Panc1 (cell line): ENCODE data around the gene NPSR1. TPM values are rescaled to one million over a fixed set of nuclear protein-coding genes. Genes with fewer than 3 reads are reported as not detected.

ENCODE experiments used
- ATAC-seq: fragments of 200-7000 bp; cut with Tn5 transposase; 2 replicates; pipeline ENCODE4 v1.9.1; 2020; ENCODE audit warnings: mild to moderate bottlenecking, moderate library complexity
- BruUV-seq: library from RNA; stranded (reverse); fragments of 400-500 nt; replicated peaks from 2 replicates; lab custom pipeline; 2021; lab: Mats Ljungman, UMichigan
- CTCF ChIA-PET: fragments of 300-600 bp; sonication (Branson Sonifier 250); formaldehyde crosslinking; loops from one replicate; lab custom pipeline; 2022; ENCODE audit warnings: antibody characterized with exemption; lab: Charles Lee
- POLR2A ChIA-PET: fragments of 300-600 bp; sonication (Branson Sonifier 250); formaldehyde crosslinking; loops from one replicate; lab custom pipeline; 2022; ENCODE audit warnings: antibody characterized with exemption; lab: Charles Lee
- DNase-seq: peaks from one replicate; pipeline ENCODE4 v3.0.0-alpha.2; 2010; ENCODE audit warnings: low read depth, low spot score
- H3K27ac ChIP-seq: 2 replicates; pipeline ENCODE4 v1.5.1; 2011; ENCODE audit warnings: mild to moderate bottlenecking, low read length, inconsistent platforms
- H3K27me3 ChIP-seq: fragments of 200-500 bp; sonication (Bioruptor generic); 2 replicates; pipeline ENCODE4 v1.6.0; 2014; ENCODE audit warnings: low read length, inconsistent platforms; ENCODE audit not compliant: control insufficient read depth, insufficient read depth
- H3K36me3 ChIP-seq: fragments of 200-500 bp; sonication (Bioruptor generic); 2 replicates; pipeline ENCODE4 v1.5.1; 2014; ENCODE audit warnings: inconsistent platforms, mild to moderate bottlenecking, low read length, moderate library complexity; ENCODE audit not compliant: control insufficient read depth, insufficient read depth
- H3K4me1 ChIP-seq: 2 replicates; pipeline ENCODE4 v1.5.1; 2011; ENCODE audit warnings: inconsistent platforms, mild to moderate bottlenecking, low read length, moderate library complexity; ENCODE audit not compliant: control insufficient read depth, insufficient read depth
- H3K4me3 ChIP-seq, 2 experiments: 2 replicates each; pipeline ENCODE4 v1.5.1; 2011 to 2012; ENCODE audit warnings: low read depth in 2 of 2, low read length in 2 of 2, mild to moderate bottlenecking in 2 of 2, inconsistent platforms in 1 of 2, moderate library complexity in 1 of 2
- H3K9me3 ChIP-seq: fragments of 200-500 bp; sonication (Bioruptor generic); 2 replicates; pipeline ENCODE4 v1.5.1; 2014; ENCODE audit warnings: low read depth, mild to moderate bottlenecking, inconsistent platforms, low read length, moderate library complexity; ENCODE audit not compliant: control insufficient read depth, insufficient read depth
- POLR2AphosphoS5 ChIP-seq: IDR thresholded peaks from 2 replicates; pipeline ENCODE4 v1.6.1; 2012; ENCODE audit warnings: mild to moderate bottlenecking, low read depth, low read length, moderate library complexity
- SIN3A ChIP-seq: IDR thresholded peaks from 2 replicates; pipeline ENCODE4 v1.6.1; 2012; ENCODE audit warnings: low read depth, mild to moderate bottlenecking, low read length, moderate library complexity, borderline replicate concordance; ENCODE audit not compliant: insufficient read depth
- TCF7L2 ChIP-seq: IDR thresholded peaks from 2 replicates; pipeline ENCODE4 v1.6.1; 2011; ENCODE audit warnings: mild to moderate bottlenecking, low read depth, low read length, inconsistent platforms
- in situ Hi-C: cut with HindIII; loops from 2 replicates; pipeline ENCODE4 v1.10.0; 2016; ENCODE audit warnings: low sequenced_read_pairs, low pct_unique_long_range_greater_than_20kb
- intact Hi-C: fragments of 100-400 bp; cut with micrococcal nuclease; formaldehyde crosslinking; loops from one replicate; pipeline ENCODE4 v1.10.0; 2022; ENCODE audit not compliant: unreplicated experiment
- total RNA-seq: library from RNA; stranded (reverse); gene quantifications from one replicate; pipeline ENCODE4 v1.2.1, GENCODE V29; 2021; ENCODE audit not compliant: unreplicated experiment
- TF ChIP-seq, protein P1 (sequence below): fragments of 450-650 bp; IDR thresholded peaks from 2 replicates; pipeline ENCODE4 v1.5.1; 2017; ENCODE audit warnings: mild to moderate bottlenecking
- TF ChIP-seq, protein P2 (sequence below), 2 experiments: IDR thresholded peaks; 2 replicates each; pipeline ENCODE4 v1.6.1; 2011 to 2012; ENCODE audit warnings: low read depth in 2 of 2, control low read depth in 1 of 2, low read length in 1 of 2, mild to moderate bottlenecking in 1 of 2, moderate library complexity in 1 of 2; ENCODE audit not compliant: insufficient read depth in 1 of 2

The NPSR1 gene
- total RNA-seq, 1 experiment from 2014 or later: not detected

- TF ChIP-seq, protein P1, sequence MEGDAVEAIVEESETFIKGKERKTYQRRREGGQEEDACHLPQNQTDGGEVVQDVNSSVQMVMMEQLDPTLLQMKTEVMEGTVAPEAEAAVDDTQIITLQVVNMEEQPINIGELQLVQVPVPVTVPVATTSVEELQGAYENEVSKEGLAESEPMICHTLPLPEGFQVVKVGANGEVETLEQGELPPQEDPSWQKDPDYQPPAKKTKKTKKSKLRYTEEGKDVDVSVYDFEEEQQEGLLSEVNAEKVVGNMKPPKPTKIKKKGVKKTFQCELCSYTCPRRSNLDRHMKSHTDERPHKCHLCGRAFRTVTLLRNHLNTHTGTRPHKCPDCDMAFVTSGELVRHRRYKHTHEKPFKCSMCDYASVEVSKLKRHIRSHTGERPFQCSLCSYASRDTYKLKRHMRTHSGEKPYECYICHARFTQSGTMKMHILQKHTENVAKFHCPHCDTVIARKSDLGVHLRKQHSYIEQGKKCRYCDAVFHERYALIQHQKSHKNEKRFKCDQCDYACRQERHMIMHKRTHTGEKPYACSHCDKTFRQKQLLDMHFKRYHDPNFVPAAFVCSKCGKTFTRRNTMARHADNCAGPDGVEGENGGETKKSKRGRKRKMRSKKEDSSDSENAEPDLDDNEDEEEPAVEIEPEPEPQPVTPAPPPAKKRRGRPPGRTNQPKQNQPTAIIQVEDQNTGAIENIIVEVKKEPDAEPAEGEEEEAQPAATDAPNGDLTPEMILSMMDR: no peak
- TF ChIP-seq POLR2AphosphoS5: no peak
- TF ChIP-seq SIN3A: no peak
- no peak for TF ChIP-seq TCF7L2
- TF ChIP-seq, protein P2, sequence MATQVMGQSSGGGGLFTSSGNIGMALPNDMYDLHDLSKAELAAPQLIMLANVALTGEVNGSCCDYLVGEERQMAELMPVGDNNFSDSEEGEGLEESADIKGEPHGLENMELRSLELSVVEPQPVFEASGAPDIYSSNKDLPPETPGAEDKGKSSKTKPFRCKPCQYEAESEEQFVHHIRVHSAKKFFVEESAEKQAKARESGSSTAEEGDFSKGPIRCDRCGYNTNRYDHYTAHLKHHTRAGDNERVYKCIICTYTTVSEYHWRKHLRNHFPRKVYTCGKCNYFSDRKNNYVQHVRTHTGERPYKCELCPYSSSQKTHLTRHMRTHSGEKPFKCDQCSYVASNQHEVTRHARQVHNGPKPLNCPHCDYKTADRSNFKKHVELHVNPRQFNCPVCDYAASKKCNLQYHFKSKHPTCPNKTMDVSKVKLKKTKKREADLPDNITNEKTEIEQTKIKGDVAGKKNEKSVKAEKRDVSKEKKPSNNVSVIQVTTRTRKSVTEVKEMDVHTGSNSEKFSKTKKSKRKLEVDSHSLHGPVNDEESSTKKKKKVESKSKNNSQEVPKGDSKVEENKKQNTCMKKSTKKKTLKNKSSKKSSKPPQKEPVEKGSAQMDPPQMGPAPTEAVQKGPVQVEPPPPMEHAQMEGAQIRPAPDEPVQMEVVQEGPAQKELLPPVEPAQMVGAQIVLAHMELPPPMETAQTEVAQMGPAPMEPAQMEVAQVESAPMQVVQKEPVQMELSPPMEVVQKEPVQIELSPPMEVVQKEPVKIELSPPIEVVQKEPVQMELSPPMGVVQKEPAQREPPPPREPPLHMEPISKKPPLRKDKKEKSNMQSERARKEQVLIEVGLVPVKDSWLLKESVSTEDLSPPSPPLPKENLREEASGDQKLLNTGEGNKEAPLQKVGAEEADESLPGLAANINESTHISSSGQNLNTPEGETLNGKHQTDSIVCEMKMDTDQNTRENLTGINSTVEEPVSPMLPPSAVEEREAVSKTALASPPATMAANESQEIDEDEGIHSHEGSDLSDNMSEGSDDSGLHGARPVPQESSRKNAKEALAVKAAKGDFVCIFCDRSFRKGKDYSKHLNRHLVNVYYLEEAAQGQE (IDR thresholded peaks at IDR 0.05; ENCODE audit: insufficient read depth in 1 of 2, low read depth in 2 of 2, low read length in 1 of 2): no peak
- intact Hi-C loops (no loop called here), in situ Hi-C loops (no loop called here)
- Histone ChIP-seq H3K36me3 (no peaks in the 10 kb centered on the region), H3K27me3 (no peaks in the 10 kb centered on the region), H3K4me3 (no peak overlapping the region), H3K4me1 (no peaks in the 10 kb centered on the region), H3K27ac (no peak overlapping the region), H3K9me3 (no peaks in the 10 kb centered on the region)
- BruUV-seq: no TSS peak
- POLR2A ChIA-PET: no interaction called here
- CTCF ChIA-PET: no interaction called here
- ATAC-seq (no peak), DNase-seq (no peak)
These were observed 100.1 kb downstream of the NPSR1 start for GRCh38 chr7:34758111-34758601.

DNA sequence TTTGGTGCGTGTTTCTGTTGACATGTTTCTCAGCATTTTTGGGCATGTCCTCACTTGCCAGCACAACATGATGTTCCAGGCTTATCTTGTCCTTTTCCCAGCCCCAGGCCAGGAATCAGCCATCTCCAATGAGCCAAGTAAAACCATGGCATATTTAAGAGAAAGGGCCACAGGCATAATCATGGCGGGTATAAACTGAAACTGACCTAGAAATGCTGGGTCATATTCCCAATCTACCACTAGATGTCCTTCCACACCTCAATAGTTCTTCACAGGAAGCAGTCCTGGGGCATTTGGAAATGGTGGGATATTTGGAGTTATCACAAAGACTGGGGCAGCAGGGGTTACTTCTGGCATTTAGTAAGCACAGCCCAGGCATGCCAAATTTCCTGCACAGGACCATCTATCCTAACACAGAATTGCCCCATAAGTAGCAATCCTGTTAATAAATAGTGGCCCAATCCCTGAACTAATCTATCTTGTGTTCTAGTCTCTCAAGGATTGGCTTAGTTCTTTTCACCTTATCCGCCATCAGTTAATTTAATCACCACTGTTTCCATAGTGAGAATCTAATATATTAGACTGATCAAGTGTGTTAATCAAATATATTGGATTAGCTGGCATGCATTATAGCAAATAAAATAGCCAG lies 101.6 kb downstream of the NPSR1 start:
- H3K4me1 ChIP-seq: no peaks in the 10 kb centered on the region
- ATAC-seq (peak; percentile 91), DNase-seq (peak; percentile 53)
- no peak for TF ChIP-seq SIN3A
- no peak for TF ChIP-seq TCF7L2
- TF ChIP-seq POLR2AphosphoS5: no peak
- TF ChIP-seq, protein P2 (IDR thresholded peaks at IDR 0.05; ENCODE audit: insufficient read depth in 1 of 2, low read depth in 2 of 2, low read length in 1 of 2): no peak
- TF ChIP-seq, protein P1: peak; percentile 84
- no peaks in the 10 kb centered on the region for H3K27me3 ChIP-seq
- intact Hi-C loops (loop anchor here (10.0 kb wide), 1 partner anchor 165 kb away; no protein-coding TSS in a partner anchor), in situ Hi-C loops (no loop called here)
- no peak overlapping the region for H3K4me3 ChIP-seq
- peak overlapping the region; percentile 54; the same call in 1 of the 2 replicates for H3K27ac ChIP-seq
- H3K36me3 ChIP-seq: no peaks in the 10 kb centered on the region
- ChIA-PET POLR2A (no interaction called here), CTCF (no interaction called here)
- BruUV-seq: no TSS peak
- H3K9me3 ChIP-seq: no peaks in the 10 kb centered on the region
